GM23248 (cell line): ENCODE measurements around the gene IGIP. TPM values are rescaled to one million over a fixed set of nuclear protein-coding genes. Genes with fewer than 3 reads are reported as not detected.
A peak's percentile ranks its signal among the peaks of the same experiment; 100 is the strongest.

Experiments
- DNase-seq: peaks from one replicate; pipeline ENCODE4 v3.0.0-alpha.2; 2015
- H2AFZ ChIP-seq: fragments of 200-600 bp; sonication (generic); 2 replicates; pipeline ENCODE4 v1.6.1; 2016; ENCODE audit warnings: antibody characterized with exemption
- H3F3A ChIP-seq: fragments of 200-600 bp; sonication (generic); 2 replicates; pipeline ENCODE4 v1.6.1; 2016; ENCODE audit warnings: mild to moderate bottlenecking, antibody characterized with exemption, mixed run types; ENCODE audit not compliant: insufficient read depth
- H3K27ac ChIP-seq: fragments of 200-600 bp; sonication (generic); 2 replicates; pipeline ENCODE4 v1.5.1; 2016; ENCODE audit warnings: mild to moderate bottlenecking
- H3K27me3 ChIP-seq: fragments of 200-600 bp; sonication (generic); replicated peaks from 2 replicates; pipeline ENCODE4 v1.6.1; 2016; ENCODE audit warnings: mild to moderate bottlenecking; ENCODE audit not compliant: insufficient read depth
- H3K36me3 ChIP-seq: fragments of 200-600 bp; sonication (generic); 2 replicates; pipeline ENCODE4 v1.6.1; 2016; ENCODE audit warnings: low read depth, mild to moderate bottlenecking
- H3K4me1 ChIP-seq: fragments of 200-600 bp; sonication (generic); 2 replicates; pipeline ENCODE4 v1.6.1; 2016; ENCODE audit warnings: mild to moderate bottlenecking; ENCODE audit not compliant: insufficient read depth
- H3K4me2 ChIP-seq: fragments of 200-600 bp; sonication (generic); one replicate; pipeline ENCODE4 v1.6.1; 2016; ENCODE audit warnings: mild to moderate bottlenecking; ENCODE audit not compliant: unreplicated experiment
- H3K4me3 ChIP-seq: fragments of 200-600 bp; sonication (generic); 2 replicates; pipeline ENCODE4 v1.5.1; 2016; ENCODE audit warnings: mild to moderate bottlenecking
- H3K79me2 ChIP-seq: fragments of 200-600 bp; sonication (generic); 2 replicates; pipeline ENCODE4 v1.6.1; 2016; ENCODE audit warnings: mild to moderate bottlenecking; ENCODE audit not compliant: insufficient read depth
- H3K9ac ChIP-seq: fragments of 200-600 bp; sonication (generic); 2 replicates; pipeline ENCODE4 v1.6.1; 2016; ENCODE audit warnings: mild to moderate bottlenecking
- H3K9me2 ChIP-seq: fragments of 200-600 bp; sonication (generic); 2 replicates; pipeline ENCODE4 v1.6.1; 2016; ENCODE audit warnings: mixed run types, mild to moderate bottlenecking, moderate library complexity; ENCODE audit not compliant: insufficient read depth
- H3K9me3 ChIP-seq: fragments of 200-600 bp; sonication (generic); one replicate; pipeline ENCODE4 v1.6.1; 2017; ENCODE audit warnings: low read depth
- H4K20me1 ChIP-seq: fragments of 200-600 bp; sonication (generic); 2 replicates; pipeline ENCODE4 v1.6.0; 2016; ENCODE audit not compliant: insufficient read depth
- EZH2 ChIP-seq: fragments of 200-600 bp; sonication (generic); IDR thresholded peaks from 2 replicates; pipeline ENCODE4 v1.6.1; 2018; ENCODE audit warnings: antibody characterized with exemption, mild to moderate bottlenecking; ENCODE audit not compliant: insufficient read depth, poor library complexity, severe bottlenecking
- EZH2phosphoT487 ChIP-seq: fragments of 200-600 bp; sonication (generic); IDR thresholded peaks from 2 replicates; pipeline ENCODE4 v1.6.1; 2018; ENCODE audit warnings: antibody characterized with exemption, moderate library complexity, mild to moderate bottlenecking, low read depth; ENCODE audit not compliant: insufficient read depth
- WGBS, 2 experiments: methylation state at CpG; one replicate each; pipeline ENCODE4 v1.1.6; 2015 to 2017; ENCODE audit warnings: low lambda C conversion rate in 2 of 2, low coverage in 1 of 2; ENCODE audit errors: missing lambda C conversion rate in 2 of 2; 5-methylcytosine and 5-hydroxymethylcytosine counted together
- in situ Hi-C: fragments of 300-500 bp; cut with MboI; formaldehyde crosslinking; loops from 2 replicates; pipeline ENCODE4 v1.15.0; 2020
- polyA plus RNA-seq: library from polyadenylated mRNA; unstranded; fragments of >200 nt; fragmentation: Nextera tagmentation; extraction: Ambion mirVana; gene quantifications from 2 replicates; pipeline ENCODE4 v1.2.1, GENCODE V29; 2016
- total RNA-seq: library from RNA; depleted of rRNA; stranded (reverse); fragments of >200 nt; shearing (Covaris generic); gene quantifications from 2 replicates; pipeline ENCODE4 v1.2.3, GENCODE V29; 2014

Gene IGIP
- total and polyA plus RNA-seq, 2 experiments from 2014 or later: 3.5 to 13.0 TPM

DNA sequence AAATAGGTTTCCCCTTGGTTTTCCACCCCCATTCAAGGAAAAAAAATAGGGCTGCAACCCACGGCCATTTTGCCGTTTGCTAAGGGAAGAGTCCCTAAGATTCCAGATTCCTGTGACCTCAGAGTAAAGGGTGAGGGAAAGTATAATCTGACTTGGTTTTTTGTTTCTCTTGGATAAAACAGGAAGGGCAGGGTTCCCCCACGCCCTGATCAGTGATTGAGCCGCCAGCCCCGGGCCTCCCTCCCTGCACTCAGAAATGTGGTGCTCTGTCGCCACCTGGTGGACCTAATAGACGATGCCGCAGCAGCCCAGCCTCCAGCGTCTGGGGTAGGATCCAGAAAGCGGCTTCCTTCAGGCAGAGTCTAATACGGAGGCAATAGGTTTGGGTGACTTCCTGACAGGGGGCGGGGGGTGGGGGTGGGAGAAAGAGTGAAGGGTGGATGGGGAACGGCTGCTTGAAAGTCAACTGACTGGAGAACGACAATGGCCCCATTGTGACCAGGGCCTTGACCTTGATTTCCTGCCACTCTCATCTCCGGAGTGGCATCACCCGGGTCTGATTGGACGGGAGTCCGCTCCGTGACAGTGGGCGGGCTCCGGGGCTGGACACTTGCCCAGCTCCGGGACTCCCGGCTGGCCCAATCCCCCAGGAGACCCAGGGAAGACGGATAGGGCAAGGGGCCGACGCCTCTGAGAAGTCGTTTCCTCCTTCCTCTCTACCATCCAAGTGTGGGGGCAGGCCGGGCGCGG lies 31.5 kb downstream of the IGIP start:
- TF ChIP-seq EZH2phosphoT487: no peak
- TF ChIP-seq EZH2: no peak
- Histone ChIP-seq H3F3A (no peaks in the 10 kb centered on the region), H3K4me1 (peaks cover 5% of the 10 kb centered on the region; the same call in 1 of the 2 replicates), H3K4me2 (peak overlapping the region; percentile 83), H3K27me3 (no peaks in the 10 kb centered on the region), H3K9me3 (no peaks in the 10 kb centered on the region), H4K20me1 (no peaks in the 10 kb centered on the region), H3K36me3 (no peaks in the 10 kb centered on the region), H3K9ac (peak overlapping the region; percentile 61), H3K4me3 (peak overlapping the region; percentile 70), H3K9me2 (no peaks in the 10 kb centered on the region), H2AFZ (peak overlapping the region; percentile 92), H3K79me2 (no peaks in the 10 kb centered on the region), H3K27ac (no peak overlapping the region)
- in situ Hi-C loops: loop anchor here (5.0 to 25.0 kb wide), 2 partner anchors 90 to 370 kb away; partner anchors contain the start of gene PSD2
- peak; percentile 89 for DNase-seq
- 5 to 7% methylated on average over 27 to 30 of the region's 30 CpGs for WGBS, 2 experiments

GRCh38 chr5:140159014-140159927 lies 33.5 kb downstream of the IGIP start:
- no peak for DNase-seq
- H3K9me2 ChIP-seq: no peaks in the 10 kb centered on the region
- no peaks in the 10 kb centered on the region for H4K20me1 ChIP-seq
- TF ChIP-seq EZH2phosphoT487: no peak
- TF ChIP-seq EZH2: no peak
- H3K36me3 ChIP-seq: no peaks in the 10 kb centered on the region
- H3K4me1 ChIP-seq: peaks cover 5% of the 10 kb centered on the region; the same call in 1 of the 2 replicates
- H3K4me3 ChIP-seq: no peak overlapping the region
- no peaks in the 10 kb centered on the region for H3K27me3 ChIP-seq
- no peaks in the 10 kb centered on the region for H3K79me2 ChIP-seq
- H3K9ac ChIP-seq: no peak overlapping the region
- H3F3A ChIP-seq: no peaks in the 10 kb centered on the region
- in situ Hi-C loops: loop anchor here (5.0 to 25.0 kb wide), 2 partner anchors 92 to 372 kb away; partner anchors contain the start of gene PSD2
- no peak overlapping the region for H3K27ac ChIP-seq
- H3K9me3 ChIP-seq: no peaks in the 10 kb centered on the region
- WGBS, 2 experiments: 81 to 84% methylated on average over 7 of the region's 7 CpGs
- no peak overlapping the region for H3K4me2 ChIP-seq
- no peak overlapping the region for H2AFZ ChIP-seq

- in situ Hi-C loops: loop anchor here (25.0 kb wide), 1 partner anchor 375 kb away; the partner anchor contains the start of gene PSD2
- Histone ChIP-seq H3K4me1 (no peaks in the 10 kb centered on the region), H3F3A (no peaks in the 10 kb centered on the region), H3K9ac (no peak overlapping the region), H3K9me2 (no peaks in the 10 kb centered on the region), H3K27ac (no peak overlapping the region), H3K27me3 (no peaks in the 10 kb centered on the region), H3K79me2 (no peaks in the 10 kb centered on the region), H3K9me3 (no peaks in the 10 kb centered on the region), H3K4me2 (no peak overlapping the region), H2AFZ (no peak overlapping the region), H4K20me1 (no peaks in the 10 kb centered on the region), H3K36me3 (no peaks in the 10 kb centered on the region), H3K4me3 (no peak overlapping the region)
- WGBS, 2 experiments: 90 to 95% methylated on average over 5 of the region's 5 CpGs
- TF ChIP-seq EZH2 (no peak), EZH2phosphoT487 (no peak)
- no peak for DNase-seq
Measured at GRCh38 chr5:140162275-140162674, 36.5 kb downstream of the IGIP start.

DNA sequence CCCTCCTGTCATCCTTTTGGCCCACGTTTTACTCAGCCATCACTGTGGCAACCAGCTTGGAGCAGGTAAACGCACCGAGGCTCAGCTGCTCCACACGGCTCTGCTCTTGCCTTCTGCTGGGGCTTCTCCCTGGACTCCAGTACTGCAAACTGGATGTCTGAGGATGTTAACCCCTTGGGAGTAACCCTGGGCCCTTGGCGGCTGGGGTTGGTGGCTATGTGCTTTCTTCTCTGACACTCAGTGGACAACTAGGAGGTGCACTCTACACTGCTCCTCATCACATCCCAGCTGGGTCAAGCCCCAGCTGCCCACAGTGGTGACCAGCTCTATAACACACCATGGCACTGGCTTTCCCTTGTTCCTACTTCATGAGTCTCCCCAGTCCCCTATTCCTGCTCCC lies 37.0 kb downstream of the IGIP start:
- H3K36me3 ChIP-seq: no peaks in the 10 kb centered on the region
- H3K27me3 ChIP-seq: no peaks in the 10 kb centered on the region
- H3K4me2 ChIP-seq: no peak overlapping the region
- no peak overlapping the region for H3K27ac ChIP-seq
- H3K9ac ChIP-seq: no peak overlapping the region
- no peaks in the 10 kb centered on the region for H3K9me3 ChIP-seq
- H2AFZ ChIP-seq: no peak overlapping the region
- H3F3A ChIP-seq: no peaks in the 10 kb centered on the region
- no peaks in the 10 kb centered on the region for H3K4me1 ChIP-seq
- TF ChIP-seq EZH2 (no peak), EZH2phosphoT487 (no peak)
- H3K79me2 ChIP-seq: no peaks in the 10 kb centered on the region
- H4K20me1 ChIP-seq: no peaks in the 10 kb centered on the region
- H3K4me3 ChIP-seq: no peak overlapping the region
- H3K9me2 ChIP-seq: no peaks in the 10 kb centered on the region
- DNase-seq: no peak
- in situ Hi-C loops: loop anchor here (25.0 kb wide), 1 partner anchor 375 kb away; the partner anchor contains the start of gene PSD2
- WGBS, 2 experiments: 80 to 81% methylated on average over 5 of the region's 5 CpGs
